ENCODE data around the gene KRTAP21-1. TPM values are rescaled to one million over a fixed set of nuclear protein-coding genes. Genes with fewer than 3 reads are reported as not detected.

Gene KRTAP21-1
- polyA plus RNA-seq, 1 donor (not counting 4 experiments of a cell fraction or from before 2014, with no cell fraction given): not detected

GRCh38 chr21:30747159-30747558 lies 8.1 kb downstream of the KRTAP21-1 start, which contains the start of gene KRTAP21-2:
Gene KRTAP21-2, minus strand, starts transcription at chr21:30747259. Its CDS starts 57 bp downstream, at chr21:30747202.
- H3K9me3 ChIP-seq (ENCODE audit: control insufficient read depth, low read depth, low read length): no peaks in the 10 kb centered on the region
- FAIRE-seq (no peak), DNase-seq (ENCODE audit: low read depth, low spot score) (no peak)
- no peak within 1 kb of the TSS for H3K4me2 ChIP-seq (ENCODE audit: control insufficient read depth, extremely low read depth, insufficient read depth, low read depth, low read length)
- dilution Hi-C loops (cut with MboI; ENCODE audit: extremely low pct_ligation_motif_present, low sequenced_read_pairs): no loop called here
- no peaks in the 10 kb centered on the region for H3K79me2 ChIP-seq (ENCODE audit: control insufficient read depth, insufficient read depth, low read length)
- H3K27ac ChIP-seq (ENCODE audit: control insufficient read depth, insufficient read depth, low read length): no peak within 1 kb of the TSS
- H3K4me3 ChIP-seq (ENCODE audit: control insufficient read depth in 2 of 3, extremely low read depth in 1 of 3, insufficient read depth in 2 of 3, low read depth in 1 of 3, low read length in 3 of 3): no peak within 1 kb of the TSS
- no peaks in the 10 kb centered on the region for H3K9me1 ChIP-seq (ENCODE audit: control insufficient read depth, extremely low read depth, insufficient read depth, low read length)
- no peaks in the 10 kb centered on the region for H4K20me1 ChIP-seq (ENCODE audit: control insufficient read depth, extremely low read depth, insufficient read depth, low read length)
- no peak within 1 kb of the TSS for H3K9ac ChIP-seq (ENCODE audit: control insufficient read depth, extremely low read depth, insufficient read depth, low read length)
- no peaks in the 10 kb centered on the region for H3K27me3 ChIP-seq (ENCODE audit: control insufficient read depth, extremely low read depth, insufficient read depth, low read length)
- H2AFZ ChIP-seq (ENCODE audit: control insufficient read depth, low read length): no peak within 1 kb of the TSS
- H3K4me1 ChIP-seq (ENCODE audit: control insufficient read depth, extremely low read depth, insufficient read depth, low read length): no peaks in the 10 kb centered on the region
- TF ChIP-seq EZH2 (IDR thresholded peaks at IDR 0.05; ENCODE audit: low read length): no peak
- no peak for TF ChIP-seq CTCF (optimal IDR thresholded peaks at IDR 0.05 in 1 of 3, IDR thresholded peaks at IDR 0.05 in 1 of 3, conservative IDR thresholded peaks at IDR 0.05 in 1 of 3; ENCODE audit: extremely low read depth in 1 of 3, insufficient read depth in 2 of 3, low read length in 3 of 3)
- no peaks in the 10 kb centered on the region for H3K36me3 ChIP-seq (ENCODE audit: control insufficient read depth in 2 of 2, extremely low read depth in 1 of 2, insufficient read depth in 2 of 2, low read length in 2 of 2)

- FAIRE-seq (no peak), DNase-seq (ENCODE audit: low read depth, low spot score) (no peak)
- no peaks in the 10 kb centered on the region for H3K79me2 ChIP-seq (ENCODE audit: control insufficient read depth, insufficient read depth, low read length)
- H3K4me3 ChIP-seq (ENCODE audit: control insufficient read depth in 2 of 3, extremely low read depth in 1 of 3, insufficient read depth in 2 of 3, low read depth in 1 of 3, low read length in 3 of 3): no peak overlapping the region
- H3K9me1 ChIP-seq (ENCODE audit: control insufficient read depth, extremely low read depth, insufficient read depth, low read length): no peaks in the 10 kb centered on the region
- H3K9ac ChIP-seq (ENCODE audit: control insufficient read depth, extremely low read depth, insufficient read depth, low read length): no peak overlapping the region
- no peak overlapping the region for H2AFZ ChIP-seq (ENCODE audit: control insufficient read depth, low read length)
- H3K27me3 ChIP-seq (ENCODE audit: control insufficient read depth, extremely low read depth, insufficient read depth, low read length): no peaks in the 10 kb centered on the region
- H4K20me1 ChIP-seq (ENCODE audit: control insufficient read depth, extremely low read depth, insufficient read depth, low read length): no peaks in the 10 kb centered on the region
- dilution Hi-C loops (cut with MboI; ENCODE audit: extremely low pct_ligation_motif_present, low sequenced_read_pairs): no loop called here
- H3K4me2 ChIP-seq (ENCODE audit: control insufficient read depth, extremely low read depth, insufficient read depth, low read depth, low read length): no peak overlapping the region
- H3K36me3 ChIP-seq (ENCODE audit: control insufficient read depth in 2 of 2, extremely low read depth in 1 of 2, insufficient read depth in 2 of 2, low read length in 2 of 2): no peaks in the 10 kb centered on the region
- TF ChIP-seq EZH2 (IDR thresholded peaks at IDR 0.05; ENCODE audit: low read length): no peak
- no peak for TF ChIP-seq CTCF (optimal IDR thresholded peaks at IDR 0.05 in 1 of 3, IDR thresholded peaks at IDR 0.05 in 1 of 3, conservative IDR thresholded peaks at IDR 0.05 in 1 of 3; ENCODE audit: extremely low read depth in 1 of 3, insufficient read depth in 2 of 3, low read length in 3 of 3)
- no peaks in the 10 kb centered on the region for H3K4me1 ChIP-seq (ENCODE audit: control insufficient read depth, extremely low read depth, insufficient read depth, low read length)
- no peak overlapping the region for H3K27ac ChIP-seq (ENCODE audit: control insufficient read depth, insufficient read depth, low read length)
- no peaks in the 10 kb centered on the region for H3K9me3 ChIP-seq (ENCODE audit: control insufficient read depth, low read depth, low read length)
These were observed 14.8 kb downstream of the KRTAP21-1 start for GRCh38 chr21:30740462-30740861.
